HepG2 (cell line): Measurements from ENCODE around the gene KLB. TPM values are rescaled to one million over a fixed set of nuclear protein-coding genes. Genes with fewer than 3 reads are reported as not detected.
A peak's percentile ranks its signal among the peaks of the same experiment; 100 is the strongest.

Experiments
- ATF1 ChIP-seq: IDR thresholded peaks from 2 replicates; pipeline ENCODE4 v1.6.1; 2016; ENCODE audit warnings: mild to moderate bottlenecking, control low read depth
- ATM ChIP-seq: fragments of 450-650 bp; IDR thresholded peaks from 2 replicates; pipeline ENCODE4 v1.7.1; 2017; ENCODE audit warnings: mild to moderate bottlenecking, borderline replicate concordance
- ELF4 ChIP-seq: sonication (generic); formaldehyde crosslinking; IDR thresholded peaks from 2 replicates; pipeline ENCODE4 v1.5.0; 2020; ENCODE audit warnings: missing genetic modification reagents, mild to moderate bottlenecking, moderate library complexity, borderline replicate concordance
- HINFP ChIP-seq: sonication (generic); formaldehyde crosslinking; IDR thresholded peaks from 2 replicates; pipeline ENCODE4 v1.4.0; 2020; ENCODE audit warnings: low read depth, mild to moderate bottlenecking, missing genetic modification reagents
- ISX ChIP-seq: sonication (generic); formaldehyde crosslinking; conservative IDR thresholded peaks from 2 replicates; pipeline ENCODE4 v1.5.0; 2020; ENCODE audit warnings: missing genetic modification reagents
- LCORL ChIP-seq, 2 experiments: fragments of 450-650 bp in 1 of 2; sonication (generic) in 1 of 2; formaldehyde crosslinking in 1 of 2; IDR thresholded peaks; 2 replicates each; pipeline versions ENCODE4 v1.5.0 to v1.6.1; 2017 to 2020; ENCODE audit warnings: antibody characterized with exemption in 1 of 2, missing genetic modification reagents in 1 of 2
- MLLT10 ChIP-seq: sonication (generic); formaldehyde crosslinking; IDR thresholded peaks from 2 replicates; pipeline ENCODE4 v1.4.0; 2020; ENCODE audit warnings: missing genetic modification reagents
- PRMT3 ChIP-seq: sonication (generic); formaldehyde crosslinking; IDR thresholded peaks from 2 replicates; pipeline ENCODE4 v1.8.1; 2022; ENCODE audit warnings: low read depth, mild to moderate bottlenecking, moderate library complexity, missing genetic modification reagents, borderline replicate concordance
- RARA ChIP-seq: IDR thresholded peaks from 2 replicates; pipeline ENCODE4 v1.6.1; 2016; ENCODE audit warnings: missing genetic modification reagents, missing compliant biosample characterization
- THRA ChIP-seq: sonication (generic); formaldehyde crosslinking; IDR thresholded peaks from 2 replicates; pipeline ENCODE4 v1.4.0; 2020; ENCODE audit warnings: missing genetic modification reagents, borderline replicate concordance
- ZFP36L1 ChIP-seq: sonication (generic); formaldehyde crosslinking; IDR thresholded peaks from 2 replicates; pipeline ENCODE4 v1.8.0; 2022; ENCODE audit warnings: mild to moderate bottlenecking, missing genetic modification reagents, moderate library complexity
- ZNF605 ChIP-seq: sonication (generic); formaldehyde crosslinking; IDR thresholded peaks from 2 replicates; pipeline ENCODE4 v1.8.0; 2022; ENCODE audit warnings: mild to moderate bottlenecking, missing genetic modification reagents
- ZNF609 ChIP-seq: sonication (generic); formaldehyde crosslinking; IDR thresholded peaks from 2 replicates; pipeline ENCODE4 v1.4.0; 2020; ENCODE audit warnings: mild to moderate bottlenecking, missing genetic modification reagents, borderline replicate concordance
- ZNF720 ChIP-seq: sonication (generic); formaldehyde crosslinking; IDR thresholded peaks from 2 replicates; pipeline ENCODE4 v1.4.0; 2020; ENCODE audit warnings: missing genetic modification reagents
- ZNF724P ChIP-seq: sonication (generic); formaldehyde crosslinking; IDR thresholded peaks from 2 replicates; pipeline ENCODE4 v1.8.0; 2022; ENCODE audit warnings: missing genetic modification reagents, borderline replicate concordance
- ZNF776 ChIP-seq: sonication (generic); formaldehyde crosslinking; IDR thresholded peaks from 2 replicates; pipeline ENCODE4 v1.4.0; 2020; ENCODE audit warnings: mild to moderate bottlenecking, missing genetic modification reagents
- polyA plus RNA-seq, 8 experiments: library from polyadenylated mRNA; depleted of rRNA in 3 of 8; stranded (reverse) in 7 of 8; unstranded in 1 of 8; fragments of >200 nt; fragmentation: Illumina TruSeq in 4 of 8; extraction: Trizol in 4 of 8; gene quantifications; 2 replicates each; pipeline versions ENCODE4 v1.2.1 to v1.2.3, GENCODE V29; 2011 to 2016; ENCODE audit warnings: low read depth in 4 of 8, missing spikeins in 1 of 8, mixed read lengths in 1 of 8; ENCODE audit not compliant: insufficient read depth in 1 of 8
- total RNA-seq, 5 experiments: library from RNA; depleted of rRNA; stranded (reverse); fragments of >200 nt; fragmentation: Illumina TruSeq; extraction: Trizol; gene quantifications; 2 replicates each; pipeline ENCODE4 v1.2.3, GENCODE V29; 2016; ENCODE audit warnings: low read depth in 1 of 5
- TF ChIP-seq, protein P1 (sequence below): sonication (generic); formaldehyde crosslinking; IDR thresholded peaks from 2 replicates; pipeline ENCODE4 v1.4.0; 2020; ENCODE audit warnings: missing genetic modification reagents, mild to moderate bottlenecking, borderline replicate concordance
- TF ChIP-seq, protein P2 (sequence below): IDR thresholded peaks from 2 replicates; pipeline ENCODE4 v1.6.1; 2016; ENCODE audit warnings: control low read depth

The KLB gene
- total and polyA plus RNA-seq, 2 of the 13 experiments (the other 11 are each of a cell fraction or from before 2014, with no cell fraction given), result 25.3 to 82.0 TPM

DNA sequence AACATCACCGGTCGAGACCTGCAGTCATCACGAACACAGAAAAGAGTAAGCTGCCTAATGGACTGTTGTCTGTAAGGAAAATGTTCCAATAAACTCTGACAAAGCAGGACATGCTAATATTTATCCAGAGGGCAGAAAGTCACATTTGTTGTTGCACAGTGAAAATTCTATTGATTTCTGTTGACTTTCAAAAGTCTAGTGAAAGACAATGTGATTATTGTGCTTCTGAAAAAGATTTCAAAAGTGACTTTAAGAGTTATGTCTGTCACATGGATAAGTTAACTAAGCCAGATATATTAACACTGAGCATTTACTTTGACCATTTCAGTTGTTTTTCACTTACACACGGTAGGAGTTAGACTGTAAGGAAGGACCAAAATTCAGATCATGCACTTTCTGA is 31.3 kb upstream of the KLB start (continued):
- TF ChIP-seq, protein P1, sequence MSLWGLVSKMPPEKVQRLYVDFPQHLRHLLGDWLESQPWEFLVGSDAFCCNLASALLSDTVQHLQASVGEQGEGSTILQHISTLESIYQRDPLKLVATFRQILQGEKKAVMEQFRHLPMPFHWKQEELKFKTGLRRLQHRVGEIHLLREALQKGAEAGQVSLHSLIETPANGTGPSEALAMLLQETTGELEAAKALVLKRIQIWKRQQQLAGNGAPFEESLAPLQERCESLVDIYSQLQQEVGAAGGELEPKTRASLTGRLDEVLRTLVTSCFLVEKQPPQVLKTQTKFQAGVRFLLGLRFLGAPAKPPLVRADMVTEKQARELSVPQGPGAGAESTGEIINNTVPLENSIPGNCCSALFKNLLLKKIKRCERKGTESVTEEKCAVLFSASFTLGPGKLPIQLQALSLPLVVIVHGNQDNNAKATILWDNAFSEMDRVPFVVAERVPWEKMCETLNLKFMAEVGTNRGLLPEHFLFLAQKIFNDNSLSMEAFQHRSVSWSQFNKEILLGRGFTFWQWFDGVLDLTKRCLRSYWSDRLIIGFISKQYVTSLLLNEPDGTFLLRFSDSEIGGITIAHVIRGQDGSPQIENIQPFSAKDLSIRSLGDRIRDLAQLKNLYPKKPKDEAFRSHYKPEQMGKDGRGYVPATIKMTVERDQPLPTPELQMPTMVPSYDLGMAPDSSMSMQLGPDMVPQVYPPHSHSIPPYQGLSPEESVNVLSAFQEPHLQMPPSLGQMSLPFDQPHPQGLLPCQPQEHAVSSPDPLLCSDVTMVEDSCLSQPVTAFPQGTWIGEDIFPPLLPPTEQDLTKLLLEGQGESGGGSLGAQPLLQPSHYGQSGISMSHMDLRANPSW, result no peak
- TF ChIP-seq ZFP36L1 (CRISPR knock-in tag), result no peak
- TF ChIP-seq ZNF720, result no peak
- no peak for TF ChIP-seq LCORL (IDR thresholded peaks at IDR 0.05)
- TF ChIP-seq LCORL (CRISPR knock-in tag; IDR thresholded peaks at IDR 0.05), result no peak
- TF ChIP-seq PRMT3 (CRISPR knock-in tag), result no peak
- TF ChIP-seq ISX (CRISPR knock-in tag), result no peak
- TF ChIP-seq ZNF724P (CRISPR knock-in tag), result no peak
- TF ChIP-seq THRA (CRISPR knock-in tag), result peak; percentile 54; the same call in 1 of the 2 replicates
- TF ChIP-seq ATM, result no peak
- no peak for TF ChIP-seq HINFP
- no peak for TF ChIP-seq ZNF605 (CRISPR knock-in tag)
- no peak; the same call in 1 of the 2 replicates for TF ChIP-seq ELF4 (CRISPR knock-in tag)
- TF ChIP-seq ZNF776 (CRISPR knock-in tag), result no peak
- no peak for TF ChIP-seq MLLT10 (CRISPR knock-in tag)
- peak; percentile 61; the same call in 1 of the 2 replicates for TF ChIP-seq ATF1
- peak; percentile 87 for TF ChIP-seq RARA (CRISPR knock-in tag)
- TF ChIP-seq, protein P2, sequence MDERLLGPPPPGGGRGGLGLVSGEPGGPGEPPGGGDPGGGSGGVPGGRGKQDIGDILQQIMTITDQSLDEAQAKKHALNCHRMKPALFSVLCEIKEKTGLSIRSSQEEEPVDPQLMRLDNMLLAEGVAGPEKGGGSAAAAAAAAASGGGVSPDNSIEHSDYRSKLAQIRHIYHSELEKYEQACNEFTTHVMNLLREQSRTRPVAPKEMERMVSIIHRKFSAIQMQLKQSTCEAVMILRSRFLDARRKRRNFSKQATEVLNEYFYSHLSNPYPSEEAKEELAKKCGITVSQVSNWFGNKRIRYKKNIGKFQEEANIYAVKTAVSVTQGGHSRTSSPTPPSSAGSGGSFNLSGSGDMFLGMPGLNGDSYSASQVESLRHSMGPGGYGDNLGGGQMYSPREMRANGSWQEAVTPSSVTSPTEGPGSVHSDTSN, result no peak
- TF ChIP-seq ZNF609 (CRISPR knock-in tag), result peak; percentile 67; the same call in 1 of the 2 replicates
